ENCODE measurements around the gene VCL. TPM values are rescaled to one million over a fixed set of nuclear protein-coding genes. Genes with fewer than 3 reads are reported as not detected.

VCL gene
- total RNA-seq, 2 donors from 2014 or later = 173 to 216 TPM

- peak overlapping the region in 1 of 2 donors; percentile 15 for H3K4me3 ChIP-seq
- no peak for TF ChIP-seq CTCF (IDR thresholded peaks at IDR 0.05)
- H3K9me3 ChIP-seq = no peaks in the 10 kb centered on the region
- peaks cover 0 to 32% of the 10 kb centered on the region in 2 donors for H3K4me1 ChIP-seq
- no peaks in the 10 kb centered on the region for H3K27me3 ChIP-seq
- H3K36me3 ChIP-seq = no peaks in the 10 kb centered on the region
- peak overlapping the region; percentile 86 to 92 for H3K27ac ChIP-seq
- DNase-seq (ENCODE audit: low spot score) = peak; percentile 90
Measured at GRCh38 chr10:73965890-73966768, 31.8 kb upstream of the VCL start.

- no peaks in the 10 kb centered on the region for H3K27me3 ChIP-seq
- no peaks in the 10 kb centered on the region for H3K9me3 ChIP-seq
- H3K36me3 ChIP-seq = no peaks in the 10 kb centered on the region
- TF ChIP-seq CTCF (IDR thresholded peaks at IDR 0.05) = no peak
- no peak for DNase-seq (ENCODE audit: low spot score)
- no peak overlapping the region for H3K4me3 ChIP-seq
- peak overlapping the region; percentile 86 to 92 for H3K27ac ChIP-seq
- peaks cover 0 to 32% of the 10 kb centered on the region in 2 donors for H3K4me1 ChIP-seq
Measured at GRCh38 chr10:73967022-73967429, 30.9 kb upstream of the VCL start.

- DNase-seq (ENCODE audit: low spot score) = no peak
Measured at GRCh38 chr10:73967544-73967943, 30.4 kb upstream of the VCL start.

GRCh38 chr10:73968098-73968521 is 29.8 kb upstream of the VCL start:
- Histone ChIP-seq H3K9me3 (no peaks in the 10 kb centered on the region), H3K27me3 (no peaks in the 10 kb centered on the region), H3K27ac (peak overlapping the region in 1 of 2 donors; percentile 36), H3K36me3 (no peaks in the 10 kb centered on the region), H3K4me1 (peaks cover 0 to 32% of the 10 kb centered on the region in 2 donors), H3K4me3 (no peak overlapping the region)
- TF ChIP-seq CTCF (IDR thresholded peaks at IDR 0.05) = no peak
- DNase-seq (ENCODE audit: low spot score) = no peak

More at GRCh38 chr10:73967544-73967943, 30.4 kb upstream of the VCL start:
- Histone ChIP-seq H3K9me3 (no peaks in the 10 kb centered on the region), H3K4me1 (peaks cover 0 to 32% of the 10 kb centered on the region in 2 donors), H3K36me3 (no peaks in the 10 kb centered on the region), H3K27ac (peak overlapping the region; percentile 36 to 86), H3K4me3 (no peak overlapping the region), H3K27me3 (no peaks in the 10 kb centered on the region)
- no peak for TF ChIP-seq CTCF (IDR thresholded peaks at IDR 0.05)

- Histone ChIP-seq H3K27me3 (no peaks in the 10 kb centered on the region), H3K4me1 (peaks cover 0 to 32% of the 10 kb centered on the region in 2 donors), H3K9me3 (no peaks in the 10 kb centered on the region), H3K36me3 (no peaks in the 10 kb centered on the region), H3K4me3 (no peak overlapping the region), H3K27ac (no peak overlapping the region)
- TF ChIP-seq CTCF (IDR thresholded peaks at IDR 0.05) = no peak
- DNase-seq (ENCODE audit: low spot score) = no peak
Measured at GRCh38 chr10:73969224-73969841, 28.6 kb upstream of the VCL start.

All from right atrium auricular region (tissue), 2 donors.